Mammary epithelial cell (primary cell): ENCODE measurements around the gene SAMSN1.

Experiments
- EZH2 ChIP-seq: IDR thresholded peaks from 2 replicates; pipeline ENCODE4 v1.6.1; 2012; ENCODE audit warnings: low read length, inconsistent platforms, borderline replicate concordance
- TF ChIP-seq, protein P1 (sequence below), 2 donors: IDR thresholded peaks in 1 of 2; conservative IDR thresholded peaks in 1 of 2; 2 replicates each; pipeline ENCODE4 v1.5.1; 2011 to 2012; ENCODE audit warnings: inconsistent platforms in 2 of 2, low read length in 2 of 2, mild to moderate bottlenecking in 2 of 2, control low read depth in 1 of 2, low read depth in 1 of 2; ENCODE audit not compliant: insufficient read depth in 1 of 2; ENCODE audit errors: extremely low read depth in 1 of 2

DNA sequence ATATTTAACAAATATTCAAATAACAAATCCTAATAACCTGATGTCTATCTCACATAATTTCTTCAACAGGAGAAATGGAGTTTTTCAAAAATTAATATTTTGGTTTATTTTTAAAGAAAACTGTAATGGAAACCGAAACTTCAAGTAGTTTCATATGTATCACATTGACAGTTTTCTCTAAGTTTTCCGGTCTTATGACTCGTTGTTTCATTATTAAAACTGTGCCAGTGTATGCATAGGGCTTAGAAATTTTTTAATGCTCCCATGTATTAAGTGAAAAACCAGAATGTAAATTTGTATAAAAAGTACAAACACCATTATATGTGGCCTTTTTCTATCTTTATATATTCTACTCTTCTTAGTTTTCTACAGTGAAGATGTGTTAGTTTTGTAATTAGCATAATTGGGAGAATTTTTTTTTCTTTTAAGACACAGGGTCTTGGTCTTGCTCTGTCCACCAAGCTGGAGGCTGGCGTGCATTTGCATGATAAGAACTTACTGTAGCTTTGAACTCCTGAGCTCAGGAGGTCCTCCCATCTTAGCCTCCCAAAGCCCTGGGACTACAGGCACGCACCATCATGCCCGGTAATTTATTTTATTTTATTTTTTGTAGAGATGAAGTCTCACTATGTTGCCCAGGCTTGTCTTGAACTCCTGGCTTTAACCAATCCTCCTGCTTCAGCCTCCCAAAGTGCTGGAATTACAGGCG, 43.9 kb upstream of the SAMSN1 start:
- TF ChIP-seq, protein P1, sequence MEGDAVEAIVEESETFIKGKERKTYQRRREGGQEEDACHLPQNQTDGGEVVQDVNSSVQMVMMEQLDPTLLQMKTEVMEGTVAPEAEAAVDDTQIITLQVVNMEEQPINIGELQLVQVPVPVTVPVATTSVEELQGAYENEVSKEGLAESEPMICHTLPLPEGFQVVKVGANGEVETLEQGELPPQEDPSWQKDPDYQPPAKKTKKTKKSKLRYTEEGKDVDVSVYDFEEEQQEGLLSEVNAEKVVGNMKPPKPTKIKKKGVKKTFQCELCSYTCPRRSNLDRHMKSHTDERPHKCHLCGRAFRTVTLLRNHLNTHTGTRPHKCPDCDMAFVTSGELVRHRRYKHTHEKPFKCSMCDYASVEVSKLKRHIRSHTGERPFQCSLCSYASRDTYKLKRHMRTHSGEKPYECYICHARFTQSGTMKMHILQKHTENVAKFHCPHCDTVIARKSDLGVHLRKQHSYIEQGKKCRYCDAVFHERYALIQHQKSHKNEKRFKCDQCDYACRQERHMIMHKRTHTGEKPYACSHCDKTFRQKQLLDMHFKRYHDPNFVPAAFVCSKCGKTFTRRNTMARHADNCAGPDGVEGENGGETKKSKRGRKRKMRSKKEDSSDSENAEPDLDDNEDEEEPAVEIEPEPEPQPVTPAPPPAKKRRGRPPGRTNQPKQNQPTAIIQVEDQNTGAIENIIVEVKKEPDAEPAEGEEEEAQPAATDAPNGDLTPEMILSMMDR (conservative IDR thresholded peaks at IDR 0.05 in 1 of 2, IDR thresholded peaks at IDR 0.05 in 1 of 2; ENCODE audit: extremely low read depth in 1 of 2, insufficient read depth in 1 of 2, low read depth in 1 of 2, low read length in 2 of 2) = no peak
- TF ChIP-seq EZH2 = no peak
